Osteoblast (primary cell): ENCODE measurements around the gene POLR3H. TPM values are rescaled to one million over a fixed set of nuclear protein-coding genes. Genes with fewer than 3 reads are reported as not detected.
A peak's percentile ranks its signal among the peaks of the same experiment; 100 is the strongest.

ENCODE experiments used
- DNase-seq: peaks from one replicate; pipeline ENCODE4 v3.0.0; 2011; ENCODE audit warnings: low spot score, mixed read lengths; ENCODE audit not compliant: insufficient read length; ENCODE audit errors: missing footprints
- H2AFZ ChIP-seq: 2 replicates; pipeline ENCODE4 v1.6.0; 2011; ENCODE audit warnings: mild to moderate bottlenecking, low read length
- H3K27ac ChIP-seq: 2 replicates; pipeline ENCODE4 v1.5.1; 2011; ENCODE audit warnings: mild to moderate bottlenecking, low read depth, low read length, moderate library complexity
- H3K27me3 ChIP-seq: 2 replicates; pipeline ENCODE4 v1.6.0; 2012; ENCODE audit warnings: mild to moderate bottlenecking, control low read depth, inconsistent platforms, low read length, moderate library complexity; ENCODE audit not compliant: insufficient read depth
- H3K36me3 ChIP-seq: 2 replicates; pipeline ENCODE4 v1.5.1; 2011; ENCODE audit warnings: mild to moderate bottlenecking, low read length, control low read depth, moderate library complexity; ENCODE audit not compliant: insufficient read depth
- H3K4me1 ChIP-seq: 2 replicates; pipeline ENCODE4 v1.5.1; 2011; ENCODE audit warnings: mild to moderate bottlenecking, low read length, control low read depth, moderate library complexity; ENCODE audit not compliant: insufficient read depth
- H3K4me2 ChIP-seq: 2 replicates; pipeline ENCODE4 v1.6.0; 2011; ENCODE audit warnings: mild to moderate bottlenecking, low read length; ENCODE audit not compliant: insufficient read depth
- H3K4me3 ChIP-seq: fragments of 200-600 bp; sonication (generic); 3 replicates; pipeline ENCODE4 v1.5.1; 2012; ENCODE audit warnings: mild to moderate bottlenecking, low read length, inconsistent platforms; ENCODE audit not compliant: insufficient read depth
- H3K79me2 ChIP-seq: 2 replicates; pipeline ENCODE4 v1.6.0; 2012; ENCODE audit warnings: mild to moderate bottlenecking, low read length, control low read depth, inconsistent platforms; ENCODE audit not compliant: insufficient read depth
- H3K9me3 ChIP-seq: 2 replicates; pipeline ENCODE4 v1.5.1; 2011; ENCODE audit warnings: low read depth, low read length, control low read depth
- H4K20me1 ChIP-seq: 2 replicates; pipeline ENCODE4 v1.6.0; 2012; ENCODE audit warnings: mild to moderate bottlenecking, low read length, control low read depth; ENCODE audit not compliant: insufficient read depth
- CTCF ChIP-seq: IDR thresholded peaks from 2 replicates; pipeline ENCODE4 v1.5.1; 2011; ENCODE audit warnings: mild to moderate bottlenecking, low read depth, low read length, moderate library complexity; ENCODE audit errors: extremely low read depth
- total RNA-seq: library from RNA; depleted of rRNA; stranded (reverse); fragments of >200 nt; gene quantifications from 2 replicates; pipeline ENCODE4 v1.2.3, GENCODE V29; 2012

POLR3H gene
- total RNA-seq, 1 donor, result 27.9 TPM

- Histone ChIP-seq H3K9me3 (no peaks in the 10 kb centered on the region), H3K4me3 (no peak overlapping the region), H3K36me3 (peaks cover 39% of the 10 kb centered on the region), H3K27ac (no peak overlapping the region), H4K20me1 (peaks cover 9% of the 10 kb centered on the region), H2AFZ (no peak overlapping the region), H3K4me1 (peaks cover 13% of the 10 kb centered on the region), H3K27me3 (no peaks in the 10 kb centered on the region), H3K79me2 (peaks cover 37% of the 10 kb centered on the region), H3K4me2 (no peak overlapping the region)
- DNase-seq, result no peak
- no peak for TF ChIP-seq CTCF
These were observed 39.5 kb downstream of the POLR3H start for GRCh38 chr22:41504816-41505215.

GRCh38 chr22:41504397-41504796, 39.9 kb downstream of the POLR3H start:
- H3K4me2 ChIP-seq, result peak overlapping the region; percentile 9
- no peaks in the 10 kb centered on the region for H3K9me3 ChIP-seq
- no peak for TF ChIP-seq CTCF
- H3K4me3 ChIP-seq, result no peak overlapping the region
- H2AFZ ChIP-seq, result no peak overlapping the region
- H3K27me3 ChIP-seq, result no peaks in the 10 kb centered on the region
- peaks cover 41% of the 10 kb centered on the region for H3K79me2 ChIP-seq
- H3K4me1 ChIP-seq, result peaks cover 13% of the 10 kb centered on the region
- peak overlapping the region; percentile 42 for H3K27ac ChIP-seq
- DNase-seq, result peak; percentile 97
- H4K20me1 ChIP-seq, result peaks cover 9% of the 10 kb centered on the region
- peaks cover 43% of the 10 kb centered on the region for H3K36me3 ChIP-seq

GRCh38 chr22:41501209-41501608, 43.1 kb downstream of the POLR3H start:
- peak; percentile 92 for DNase-seq
- Histone ChIP-seq H3K4me2 (no peak overlapping the region), H3K79me2 (peaks cover 51% of the 10 kb centered on the region), H3K36me3 (peaks cover 24% of the 10 kb centered on the region), H3K9me3 (no peaks in the 10 kb centered on the region), H4K20me1 (peaks cover 8% of the 10 kb centered on the region), H3K27ac (no peak overlapping the region), H3K4me1 (peaks cover 13% of the 10 kb centered on the region), H2AFZ (no peak overlapping the region), H3K4me3 (no peak overlapping the region), H3K27me3 (no peaks in the 10 kb centered on the region)
- TF ChIP-seq CTCF, result peak; percentile 42

GRCh38 chr22:41500303-41500702, 44.0 kb downstream of the POLR3H start:
- Histone ChIP-seq H3K79me2 (peaks cover 52% of the 10 kb centered on the region), H2AFZ (no peak overlapping the region), H3K27me3 (no peaks in the 10 kb centered on the region), H3K4me3 (no peak overlapping the region), H4K20me1 (peaks cover 6% of the 10 kb centered on the region), H3K27ac (no peak overlapping the region), H3K4me1 (peaks cover 13% of the 10 kb centered on the region), H3K4me2 (no peak overlapping the region), H3K9me3 (no peaks in the 10 kb centered on the region), H3K36me3 (peaks cover 24% of the 10 kb centered on the region)
- DNase-seq, result no peak
- no peak for TF ChIP-seq CTCF
